HEK293 (cell line): Measurements from ENCODE around the gene DLG2.

Experiments
- CTCF ChIA-PET: fragments of 350-600 bp; formaldehyde crosslinking; extraction: SDS; loops from one replicate; lab custom pipeline; 2021; ENCODE audit warnings: antibody characterized with exemption; lab: Yijun Ruan, JAX
- POLR2A ChIA-PET: fragments of 300-600 bp; formaldehyde crosslinking; extraction: SDS; loops from one replicate; lab custom pipeline; 2020; ENCODE audit warnings: antibody characterized with exemption, inconsistent platforms; lab: Yijun Ruan, JAX
- H3K27ac ChIP-seq: fragments of 200-500 bp; sonication (Bioruptor generic); 2 replicates; pipeline ENCODE4 v1.5.1; 2014; ENCODE audit warnings: low read depth, low read length, control low read depth, inconsistent platforms; ENCODE audit errors: extremely low read depth
- H3K36me3 ChIP-seq, 2 experiments: fragments of 200-500 bp in 1 of 2; sonication (Bioruptor generic) in 1 of 2; 1 replicate in 1 of 2; 2 replicates in 1 of 2; pipeline ENCODE4 v1.5.1; 2014 to 2017; ENCODE audit warnings: inconsistent platforms in 2 of 2, low read length in 2 of 2; ENCODE audit not compliant: control insufficient read depth in 2 of 2, insufficient read depth in 1 of 2
- H3K4me1 ChIP-seq: fragments of 200-500 bp; sonication (Bioruptor generic); 2 replicates; pipeline ENCODE4 v1.5.1; 2014; ENCODE audit warnings: mild to moderate bottlenecking, low read length, inconsistent platforms; ENCODE audit not compliant: control insufficient read depth, insufficient read depth
- H3K4me3 ChIP-seq: 2 replicates; pipeline ENCODE4 v1.5.1; 2011; ENCODE audit warnings: low read depth, mild to moderate bottlenecking, control low read depth, low read length, moderate library complexity
- H3K9me3 ChIP-seq: fragments of 200-500 bp; sonication (Bioruptor generic); 2 replicates; pipeline ENCODE4 v1.5.1; 2014; ENCODE audit warnings: low read depth, low read length, inconsistent platforms; ENCODE audit not compliant: control insufficient read depth, insufficient read depth
- GLI2 ChIP-seq: fragments of 450-650 bp; formaldehyde crosslinking; IDR thresholded peaks from 2 replicates; pipeline ENCODE4; 2017; ENCODE audit warnings: missing biosample characterization, missing genetic modification characterization, low read depth, borderline replicate concordance
- IKZF3 ChIP-seq: fragments of 450-650 bp; IDR thresholded peaks from 2 replicates; pipeline ENCODE4 v1.5.0; 2018; ENCODE audit warnings: missing biosample characterization, mild to moderate bottlenecking, missing genetic modification characterization, moderate library complexity
- PRDM6 ChIP-seq: fragments of 450-650 bp; formaldehyde crosslinking; IDR thresholded peaks from 2 replicates; pipeline ENCODE4 v1.5.1; 2017; ENCODE audit warnings: missing biosample characterization, missing genetic modification characterization
- SETDB1 ChIP-seq: IDR thresholded peaks from one replicate; pipeline ENCODE4 v1.6.1; 2017; ENCODE audit warnings: mild to moderate bottlenecking, low read length, moderate library complexity, mixed read lengths; ENCODE audit not compliant: insufficient read length
- TSHZ1 ChIP-seq: fragments of 450-650 bp; formaldehyde crosslinking; IDR thresholded peaks from 2 replicates; pipeline ENCODE4 v1.5.1; 2016; ENCODE audit warnings: missing biosample characterization, missing genetic modification characterization, borderline replicate concordance
- ZBTB21 ChIP-seq: fragments of 450-650 bp; formaldehyde crosslinking; IDR thresholded peaks from 2 replicates; pipeline ENCODE4 v1.5.1; 2017; ENCODE audit warnings: missing biosample characterization, missing genetic modification characterization
- ZFP3 ChIP-seq: fragments of 450-650 bp; formaldehyde crosslinking; IDR thresholded peaks from 2 replicates; pipeline ENCODE4 v1.5.1; 2016; ENCODE audit warnings: low read depth, missing biosample characterization, missing genetic modification characterization
- ZFP41 ChIP-seq: fragments of 450-650 bp; formaldehyde crosslinking; IDR thresholded peaks from 2 replicates; pipeline ENCODE4 v1.5.1; 2016; ENCODE audit warnings: missing biosample characterization, missing genetic modification characterization, borderline replicate concordance
- ZIC2 ChIP-seq: fragments of 450-650 bp; formaldehyde crosslinking; IDR thresholded peaks from 2 replicates; pipeline ENCODE4 v1.5.1; 2016; ENCODE audit warnings: missing biosample characterization, missing genetic modification characterization
- ZNF10 ChIP-seq: fragments of 450-650 bp; formaldehyde crosslinking; IDR thresholded peaks from 2 replicates; pipeline ENCODE4 v1.5.1; 2017; ENCODE audit warnings: missing biosample characterization, missing genetic modification characterization
- ZNF138 ChIP-seq: fragments of 450-650 bp; formaldehyde crosslinking; IDR thresholded peaks from 2 replicates; pipeline ENCODE4 v1.5.1; 2016; ENCODE audit warnings: missing biosample characterization, missing genetic modification characterization, borderline replicate concordance
- ZNF157 ChIP-seq: fragments of 450-650 bp; formaldehyde crosslinking; IDR thresholded peaks from 2 replicates; pipeline ENCODE4 v1.5.1; 2016; ENCODE audit warnings: missing biosample characterization, missing genetic modification characterization
- ZNF23 ChIP-seq: fragments of 450-650 bp; formaldehyde crosslinking; IDR thresholded peaks from 2 replicates; pipeline ENCODE4 v1.5.1; 2016; ENCODE audit warnings: missing biosample characterization, missing genetic modification characterization, borderline replicate concordance
- ZNF335 ChIP-seq: fragments of 450-650 bp; formaldehyde crosslinking; conservative IDR thresholded peaks from 2 replicates; pipeline ENCODE4 v1.5.1; 2016; ENCODE audit warnings: missing biosample characterization, missing genetic modification characterization
- ZNF366 ChIP-seq: fragments of 450-650 bp; formaldehyde crosslinking; conservative IDR thresholded peaks from 2 replicates; pipeline ENCODE4 v1.5.1; 2016; ENCODE audit warnings: missing biosample characterization, missing genetic modification characterization
- ZNF423 ChIP-seq: fragments of 450-650 bp; formaldehyde crosslinking; IDR thresholded peaks from 2 replicates; pipeline ENCODE4 v1.5.1; 2016; ENCODE audit warnings: missing biosample characterization, missing genetic modification characterization
- ZNF433 ChIP-seq: fragments of 450-650 bp; formaldehyde crosslinking; IDR thresholded peaks from 2 replicates; pipeline ENCODE4 v1.5.1; 2016; ENCODE audit warnings: missing biosample characterization, missing genetic modification characterization, low read depth
- ZNF549 ChIP-seq: fragments of 450-650 bp; IDR thresholded peaks from 2 replicates; pipeline ENCODE4 v1.5.1; 2018; ENCODE audit warnings: missing biosample characterization, missing genetic modification characterization, mild to moderate bottlenecking, inconsistent platforms, moderate library complexity
- ZNF555 ChIP-seq: fragments of 450-650 bp; formaldehyde crosslinking; conservative IDR thresholded peaks from 2 replicates; pipeline ENCODE4 v1.5.1; 2017; ENCODE audit warnings: missing biosample characterization, mild to moderate bottlenecking, missing genetic modification characterization, inconsistent platforms
- ZNF624 ChIP-seq: fragments of 450-650 bp; formaldehyde crosslinking; IDR thresholded peaks from 2 replicates; pipeline ENCODE4 v1.5.1; 2017; ENCODE audit warnings: missing biosample characterization, missing genetic modification characterization
- ZNF645 ChIP-seq: fragments of 450-650 bp; formaldehyde crosslinking; IDR thresholded peaks from 2 replicates; pipeline ENCODE4; 2016; ENCODE audit warnings: missing biosample characterization, missing genetic modification characterization
- ZNF654 ChIP-seq: fragments of 450-650 bp; formaldehyde crosslinking; IDR thresholded peaks from 2 replicates; pipeline ENCODE4 v1.5.1; 2016; ENCODE audit warnings: low read depth, missing biosample characterization, missing genetic modification characterization
- ZNF776 ChIP-seq: fragments of 450-650 bp; formaldehyde crosslinking; IDR thresholded peaks from 2 replicates; pipeline ENCODE4 v1.5.0; 2017; ENCODE audit warnings: missing biosample characterization, missing genetic modification characterization, borderline replicate concordance
- ZNF777 ChIP-seq: fragments of 450-650 bp; formaldehyde crosslinking; IDR thresholded peaks from 2 replicates; pipeline ENCODE4 v1.5.1; 2017; ENCODE audit warnings: missing biosample characterization, missing genetic modification characterization, borderline replicate concordance
- ZNF830 ChIP-seq: fragments of 450-650 bp; IDR thresholded peaks from 2 replicates; pipeline ENCODE4 v1.5.0; 2018; ENCODE audit warnings: missing biosample characterization, missing genetic modification characterization, low read depth, mild to moderate bottlenecking, moderate library complexity
- TF ChIP-seq, protein P1 (sequence below): fragments of 450-650 bp; formaldehyde crosslinking; IDR thresholded peaks from 2 replicates; pipeline ENCODE4 v1.5.1; 2016; ENCODE audit warnings: missing biosample characterization, missing genetic modification characterization
- TF ChIP-seq, protein P2 (sequence below): fragments of 450-650 bp; formaldehyde crosslinking; IDR thresholded peaks from 2 replicates; pipeline ENCODE4 v1.5.1; 2016; ENCODE audit warnings: missing biosample characterization, missing genetic modification characterization

The DLG2 gene

GRCh38 chr11:84247926-84248325 is 1379.2 kb downstream of the DLG2 start (continued):
- TF ChIP-seq ZNF645 (tag by site-specific recombination) (no peak), ZNF624 (tag by site-specific recombination) (no peak), ZNF335 (tag by site-specific recombination) (no peak), SETDB1 (no peak), ZIC2 (tag by site-specific recombination) (no peak), ZNF555 (tag by site-specific recombination) (no peak), IKZF3 (tag by site-specific recombination) (no peak), ZNF830 (tag by site-specific recombination) (no peak), ZNF366 (tag by site-specific recombination) (no peak), ZNF423 (tag by site-specific recombination) (no peak)
- TF ChIP-seq, protein P1, sequence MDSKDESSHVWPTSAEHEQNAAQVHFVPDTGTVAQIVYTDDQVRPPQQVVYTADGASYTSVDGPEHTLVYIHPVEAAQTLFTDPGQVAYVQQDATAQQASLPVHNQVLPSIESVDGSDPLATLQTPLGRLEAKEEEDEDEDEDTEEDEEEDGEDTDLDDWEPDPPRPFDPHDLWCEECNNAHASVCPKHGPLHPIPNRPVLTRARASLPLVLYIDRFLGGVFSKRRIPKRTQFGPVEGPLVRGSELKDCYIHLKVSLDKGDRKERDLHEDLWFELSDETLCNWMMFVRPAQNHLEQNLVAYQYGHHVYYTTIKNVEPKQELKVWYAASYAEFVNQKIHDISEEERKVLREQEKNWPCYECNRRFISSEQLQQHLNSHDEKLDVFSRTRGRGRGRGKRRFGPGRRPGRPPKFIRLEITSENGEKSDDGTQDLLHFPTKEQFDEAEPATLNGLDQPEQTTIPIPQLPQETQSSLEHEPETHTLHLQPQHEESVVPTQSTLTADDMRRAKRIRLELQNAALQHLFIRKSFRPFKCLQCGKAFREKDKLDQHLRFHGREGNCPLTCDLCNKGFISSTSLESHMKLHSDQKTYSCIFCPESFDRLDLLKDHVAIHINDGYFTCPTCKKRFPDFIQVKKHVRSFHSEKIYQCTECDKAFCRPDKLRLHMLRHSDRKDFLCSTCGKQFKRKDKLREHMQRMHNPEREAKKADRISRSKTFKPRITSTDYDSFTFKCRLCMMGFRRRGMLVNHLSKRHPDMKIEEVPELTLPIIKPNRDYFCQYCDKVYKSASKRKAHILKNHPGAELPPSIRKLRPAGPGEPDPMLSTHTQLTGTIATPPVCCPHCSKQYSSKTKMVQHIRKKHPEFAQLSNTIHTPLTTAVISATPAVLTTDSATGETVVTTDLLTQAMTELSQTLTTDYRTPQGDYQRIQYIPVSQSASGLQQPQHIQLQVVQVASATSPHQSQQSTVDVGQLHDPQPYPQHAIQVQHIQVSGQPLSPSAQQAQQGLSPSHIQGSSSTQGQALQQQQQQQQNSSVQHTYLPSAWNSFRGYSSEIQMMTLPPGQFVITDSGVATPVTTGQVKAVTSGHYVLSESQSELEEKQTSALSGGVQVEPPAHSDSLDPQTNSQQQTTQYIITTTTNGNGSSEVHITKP (tag by site-specific recombination): no peak

GRCh38 chr11:84247129-84247528 is 1380.0 kb downstream of the DLG2 start:
- H3K9me3 ChIP-seq: no peaks in the 10 kb centered on the region
- no peak overlapping the region for H3K27ac ChIP-seq
- no peaks in the 10 kb centered on the region for H3K36me3 ChIP-seq
- no peak overlapping the region for H3K4me3 ChIP-seq
- H3K4me1 ChIP-seq: no peaks in the 10 kb centered on the region
- ChIA-PET POLR2A (no interaction called here), CTCF (interaction anchor here (0.7 to 1.3 kb wide), 2 partner anchors 40 to 410 kb away, joined by 4 to 5 read pairs; no protein-coding TSS in a partner anchor)
- no peak for TF ChIP-seq GLI2 (tag by site-specific recombination)
- no peak for TF ChIP-seq ZNF777 (tag by site-specific recombination)
- no peak for TF ChIP-seq ZNF138
- no peak for TF ChIP-seq ZNF10 (tag by site-specific recombination)
- no peak for TF ChIP-seq ZNF157 (tag by site-specific recombination)
- TF ChIP-seq TSHZ1: no peak
- TF ChIP-seq, protein P2, sequence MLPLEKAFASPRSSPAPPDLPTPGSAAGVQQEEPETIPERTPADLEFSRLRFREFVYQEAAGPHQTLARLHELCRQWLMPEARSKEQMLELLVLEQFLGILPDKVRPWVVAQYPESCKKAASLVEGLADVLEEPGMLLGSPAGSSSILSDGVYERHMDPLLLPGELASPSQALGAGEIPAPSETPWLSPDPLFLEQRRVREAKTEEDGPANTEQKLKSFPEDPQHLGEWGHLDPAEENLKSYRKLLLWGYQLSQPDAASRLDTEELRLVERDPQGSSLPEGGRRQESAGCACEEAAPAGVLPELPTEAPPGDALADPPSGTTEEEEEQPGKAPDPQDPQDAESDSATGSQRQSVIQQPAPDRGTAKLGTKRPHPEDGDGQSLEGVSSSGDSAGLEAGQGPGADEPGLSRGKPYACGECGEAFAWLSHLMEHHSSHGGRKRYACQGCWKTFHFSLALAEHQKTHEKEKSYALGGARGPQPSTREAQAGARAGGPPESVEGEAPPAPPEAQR (tag by site-specific recombination): no peak
- no peak for TF ChIP-seq ZNF776 (tag by site-specific recombination)
- no peak for TF ChIP-seq ZNF433
- TF ChIP-seq ZFP3 (tag by site-specific recombination): no peak
- no peak for TF ChIP-seq ZNF23 (tag by site-specific recombination)
- no peak for TF ChIP-seq ZNF654
- TF ChIP-seq ZBTB21 (tag by site-specific recombination): no peak
- no peak for TF ChIP-seq ZNF549 (tag by site-specific recombination)
- TF ChIP-seq ZFP41: no peak
- no peak for TF ChIP-seq PRDM6 (tag by site-specific recombination)
